DMS53 treated with DMSO at 0.1 percent for 48 hours (cell line): Measurements from ENCODE around the gene RAPH1.

ENCODE experiments used
- DNase-seq: peaks from one replicate; lab custom pipeline; 2025; ENCODE audit not compliant: unreplicated experiment; lab: John Stamatoyannopoulos, UW

Gene RAPH1

DNA sequence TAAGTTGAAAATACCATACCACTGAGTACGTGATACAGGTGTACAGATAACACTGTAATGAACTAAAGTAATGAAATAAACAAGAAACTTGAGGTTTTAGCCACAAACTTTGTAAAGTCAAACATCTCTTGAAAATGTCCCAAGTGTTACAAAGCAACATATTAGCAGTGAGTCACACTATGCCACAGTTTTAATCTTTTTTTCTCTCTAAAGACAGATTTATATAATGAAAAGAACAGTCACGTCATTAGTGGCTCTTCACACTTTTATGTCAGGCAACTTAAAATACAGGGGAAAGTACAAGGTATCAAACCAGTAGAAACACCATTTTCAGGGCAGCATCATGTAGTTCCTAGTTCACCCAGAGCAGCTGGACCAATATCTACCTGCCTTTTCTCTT lies 42.1 kb downstream of the RAPH1 start:
- DNase-seq: no peak

GRCh38 chr2:203490391-203490790 lies 44.7 kb downstream of the RAPH1 start:
- DNase-seq: no peak

DNA sequence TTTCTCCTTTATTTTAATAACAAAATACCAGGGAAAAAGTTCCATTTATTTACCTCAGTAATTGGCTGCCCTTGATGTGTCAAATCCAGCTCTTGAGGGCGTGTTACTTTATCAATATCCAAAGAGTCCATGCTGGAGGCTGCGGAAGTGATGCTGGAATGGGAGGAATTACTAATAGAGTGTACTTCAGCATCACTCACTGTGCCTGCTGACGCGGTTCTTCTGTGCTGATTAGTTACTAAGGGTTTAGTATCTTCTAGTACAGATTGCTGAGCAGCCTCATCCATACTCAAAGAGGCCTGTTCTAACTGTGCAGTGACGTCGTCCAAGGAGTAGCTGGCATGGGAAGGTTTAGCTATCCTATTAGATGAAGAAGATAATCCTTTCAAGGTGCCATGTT lies 45.6 kb downstream of the RAPH1 start:
- DNase-seq: no peak

- DNase-seq: peak; percentile 12
Observed at GRCh38 chr2:203484266-203485112, 50.6 kb downstream of the RAPH1 start.

DNA sequence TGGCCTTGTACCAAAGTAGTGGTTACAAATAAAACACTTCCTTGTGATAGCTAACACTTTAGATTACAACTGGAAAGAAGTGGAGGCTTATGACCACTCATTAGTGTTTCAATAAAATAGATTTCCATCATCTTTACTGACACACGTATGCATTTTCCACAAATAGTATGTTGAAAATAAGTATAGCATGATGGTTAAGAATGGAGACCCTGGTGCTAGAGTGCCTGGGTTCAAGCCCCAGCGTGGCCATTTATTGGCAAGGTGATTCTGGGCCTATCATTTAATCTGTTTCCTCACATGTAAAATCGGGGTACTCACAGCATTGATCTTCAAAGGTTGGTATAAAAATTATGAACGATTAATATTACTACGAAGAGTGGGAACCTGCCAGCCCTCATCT lies 54.5 kb downstream of the RAPH1 start:
- no peak for DNase-seq

GRCh38 chr2:203476881-203477280 lies 58.2 kb downstream of the RAPH1 start:
- DNase-seq: no peak

- no peak for DNase-seq
Observed at GRCh38 chr2:203471323-203471722, 63.8 kb downstream of the RAPH1 start.

- no peak for DNase-seq
Observed at GRCh38 chr2:203470371-203470770, 64.7 kb downstream of the RAPH1 start.

GRCh38 chr2:203469546-203469945 lies 65.6 kb downstream of the RAPH1 start:
- no peak for DNase-seq

- no peak for DNase-seq
Observed at GRCh38 chr2:203463266-203463678, 71.8 kb downstream of the RAPH1 start.

DNA sequence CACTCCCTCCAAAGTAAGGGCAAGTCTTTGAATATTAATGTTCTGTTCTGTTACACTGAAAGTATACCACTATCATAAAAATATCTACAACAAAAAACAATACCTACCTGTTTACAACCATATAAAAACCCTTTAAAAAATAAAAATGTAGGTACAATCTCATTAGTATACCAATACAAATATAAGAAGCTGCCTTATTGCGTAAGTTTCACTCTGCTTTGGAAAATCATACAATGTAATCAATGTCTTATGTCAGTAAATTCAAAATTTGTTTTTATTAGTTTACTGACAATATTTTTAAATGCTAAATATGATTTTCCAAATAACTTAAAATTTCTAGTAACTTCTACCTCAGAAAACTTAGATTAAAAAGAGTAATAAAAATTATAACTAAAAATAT lies 72.8 kb downstream of the RAPH1 start:
- no peak for DNase-seq

GRCh38 chr2:203461746-203462145 lies 73.4 kb downstream of the RAPH1 start:
- no peak for DNase-seq

DNA sequence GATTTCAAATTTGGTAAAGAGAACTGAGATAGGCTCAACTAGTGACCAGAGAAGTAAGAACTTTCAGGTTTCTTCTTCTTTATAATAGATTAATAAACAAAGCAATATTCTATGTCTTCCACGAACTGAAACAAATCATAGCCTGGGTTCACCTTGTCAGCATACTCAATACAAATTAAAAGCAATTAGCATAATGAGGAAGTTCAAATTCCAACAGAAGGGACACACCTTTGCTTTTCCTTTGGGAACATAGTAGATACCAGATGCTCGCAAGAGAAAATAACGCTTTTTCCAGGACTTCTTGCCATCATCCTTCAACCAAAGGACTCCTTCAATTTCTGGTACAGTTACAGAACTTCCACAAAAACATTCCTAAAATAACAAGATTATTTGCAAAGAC lies 79.9 kb downstream of the RAPH1 start:
- no peak for DNase-seq

DNA sequence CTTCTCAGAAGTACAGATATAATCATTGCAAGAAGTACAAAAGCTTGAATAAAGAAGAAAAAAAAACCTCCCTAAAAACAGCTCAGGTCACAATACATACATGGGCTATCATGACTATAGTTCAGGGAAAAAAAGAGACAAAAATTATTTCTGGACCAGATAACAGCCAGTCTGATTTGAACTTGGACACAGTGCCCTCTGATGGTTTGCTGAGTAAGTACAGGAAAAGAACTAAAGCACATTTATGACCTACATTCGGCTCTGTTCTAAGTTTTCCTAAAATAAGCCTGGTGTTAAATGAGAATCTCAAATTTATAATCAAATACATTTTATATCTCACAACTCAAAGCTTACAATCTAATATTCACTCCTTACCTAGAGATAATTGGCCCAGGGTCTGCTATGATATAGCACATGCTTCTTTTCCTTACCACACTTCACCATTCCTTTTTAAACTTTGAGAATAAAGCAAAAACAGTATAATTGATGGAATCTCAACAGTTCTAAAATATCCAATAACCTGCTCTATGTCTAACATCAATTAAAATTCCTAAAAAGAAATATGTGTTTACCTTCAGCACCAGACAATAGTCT lies 81.1 kb downstream of the RAPH1 start:
- peak; percentile 58 for DNase-seq

DNA sequence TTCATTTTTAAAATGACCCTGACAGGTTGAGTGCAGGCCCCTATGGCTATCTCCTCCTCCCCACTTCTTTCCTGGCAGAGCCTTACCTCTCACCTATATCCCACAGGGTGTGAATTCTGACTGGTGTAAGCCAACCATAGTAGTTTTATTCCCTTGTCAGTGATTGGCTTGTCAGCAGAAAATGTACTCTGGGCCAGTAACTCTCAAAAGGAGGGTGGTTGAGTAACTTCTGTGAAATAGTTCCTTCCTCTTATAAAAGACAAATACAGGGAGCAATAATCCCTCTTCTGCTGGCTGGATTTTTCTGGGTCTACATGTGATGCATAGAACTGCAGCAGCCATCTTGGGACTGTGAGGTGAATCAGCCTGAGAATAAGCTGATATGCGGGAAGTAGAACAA lies 83.4 kb downstream of the RAPH1 start:
- DNase-seq: no peak

DNA sequence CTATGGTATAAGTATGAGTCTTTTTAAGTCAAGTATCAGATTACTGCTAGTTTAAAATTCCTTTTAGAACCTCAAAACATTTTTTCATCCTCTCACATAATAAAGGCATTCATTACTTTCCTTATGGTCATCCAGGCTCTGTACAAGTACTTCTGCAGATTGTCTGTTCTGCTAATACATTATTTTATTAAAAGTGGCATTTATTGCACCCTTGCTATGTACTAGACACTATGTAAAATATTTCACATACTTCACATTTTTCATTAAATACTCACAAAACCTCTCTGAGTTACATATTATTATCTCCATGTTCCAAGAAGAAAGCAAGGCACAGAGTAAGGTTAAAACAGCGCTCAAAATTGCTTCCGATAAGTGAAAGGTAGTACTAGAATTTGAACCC lies 84.1 kb downstream of the RAPH1 start:
- no peak for DNase-seq

GRCh38 chr2:203450561-203450960 lies 84.5 kb downstream of the RAPH1 start:
- no peak for DNase-seq

- no peak for DNase-seq
Observed at GRCh38 chr2:203446780-203447179, 88.3 kb downstream of the RAPH1 start.

- no peak for DNase-seq
Observed at GRCh38 chr2:203446071-203446481, 89.0 kb downstream of the RAPH1 start.

GRCh38 chr2:203444738-203445137 lies 90.4 kb downstream of the RAPH1 start:
- no peak for DNase-seq

DNA sequence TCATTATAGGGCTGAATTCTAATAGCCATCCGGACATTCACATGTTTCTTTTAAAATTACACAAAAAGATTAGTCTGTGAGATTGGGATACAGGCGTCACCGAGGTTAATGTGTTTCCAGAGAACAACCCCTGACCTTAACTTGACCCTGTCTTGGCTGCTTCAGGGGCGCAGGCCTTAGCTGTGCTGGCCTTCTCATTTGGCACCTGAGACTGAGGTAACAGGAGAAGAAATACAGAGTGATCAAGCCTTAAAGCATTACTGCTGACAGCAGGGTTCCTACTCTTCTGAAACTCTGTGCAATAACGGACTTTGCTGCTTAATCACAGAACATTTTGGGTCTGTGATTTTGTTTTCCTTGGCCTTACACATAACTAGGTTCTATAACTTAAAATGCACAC lies 92.6 kb downstream of the RAPH1 start:
- no peak for DNase-seq

- DNase-seq: no peak
Observed at GRCh38 chr2:203441463-203441862, 93.6 kb downstream of the RAPH1 start.

- no peak for DNase-seq
Observed at GRCh38 chr2:203440671-203441070, 94.4 kb downstream of the RAPH1 start.
